Measurements from ENCODE around the gene TLCD1.

TLCD1 gene

DNA sequence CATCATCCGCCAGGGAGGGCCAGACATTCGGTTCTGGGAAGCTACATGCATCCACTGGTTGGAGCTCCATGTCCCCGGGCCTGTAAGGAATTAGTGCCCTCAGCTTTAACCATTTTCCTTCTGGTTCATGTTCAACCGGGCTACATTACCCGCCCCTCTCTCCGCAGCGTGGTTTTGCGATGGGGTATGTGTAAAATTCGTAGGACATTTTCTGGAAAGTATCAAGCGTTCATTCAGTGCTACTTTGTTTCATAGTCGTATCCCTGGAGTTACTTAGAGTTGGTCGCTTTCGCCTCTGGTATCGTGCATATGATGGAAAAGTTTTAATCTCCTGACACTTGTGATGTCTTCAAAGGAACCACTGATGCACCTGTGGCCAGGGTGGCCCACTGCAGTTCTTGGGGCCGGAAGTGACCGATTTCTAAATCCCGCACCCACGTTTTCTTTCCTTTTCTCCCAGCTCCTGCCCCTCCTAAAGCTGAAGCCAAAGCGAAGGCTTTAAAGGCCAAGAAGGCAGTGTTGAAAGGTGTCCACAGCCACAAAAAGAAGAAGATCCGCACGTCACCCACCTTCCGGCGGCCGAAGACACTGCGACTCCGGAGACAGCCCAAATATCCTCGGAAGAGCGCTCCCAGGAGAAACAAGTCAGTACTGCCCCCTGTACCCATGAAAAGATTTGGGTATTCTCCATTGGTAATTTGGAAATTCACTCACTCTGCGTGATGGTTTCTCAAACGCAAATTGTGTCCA lies 5.6 kb downstream of the TLCD1 start:
- Histone ChIP-seq H3K36me3 (peaks cover 45 to 55% (median 52%) of the 10 kb centered on the region in 11 experiments), H3K27me3 (no peaks in the 10 kb centered on the region), H3K4me2 (peak overlapping the region; percentile 90 to 100 (median 100)), H3K4me3 (peak overlapping the region; percentile 71 to 97 (median 86)), H4K20me1 (peaks cover 44 to 71% (median 63%) of the 10 kb centered on the region in 11 experiments), H3K27ac (peak overlapping the region; percentile 86 to 99 (median 96)), H3K4me1 (peaks cover 67 to 72% (median 71%) of the 10 kb centered on the region in 10 experiments), H3K9ac (peak overlapping the region; percentile 83 to 99 (median 96)), H3K9me3 (replicated peaks in 1 of 11) (no peaks in the 10 kb centered on the region)
- TF ChIP-seq Cebpa-rat (IDR thresholded peaks at IDR 0.05) = no peak

DNA sequence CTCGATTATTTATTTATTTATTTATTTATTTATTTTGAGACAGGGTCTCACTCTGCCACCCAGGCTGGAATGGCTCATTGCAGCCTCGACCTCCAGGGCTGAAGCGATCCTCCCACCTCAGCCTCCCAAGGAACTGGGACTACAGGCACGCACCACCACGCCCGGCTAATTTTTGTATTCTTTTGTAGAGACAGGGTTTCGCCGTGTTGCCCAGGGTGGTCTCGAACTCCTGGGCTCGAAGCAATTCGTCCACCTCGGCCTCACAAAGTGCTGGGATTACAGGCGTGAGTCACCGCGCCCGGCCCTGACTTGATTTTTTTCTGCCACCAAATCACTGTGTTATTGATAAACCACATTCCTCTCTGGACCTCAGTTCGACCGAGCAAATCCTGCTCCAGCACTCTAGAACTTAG lies 7.0 kb downstream of the TLCD1 start:
- H3K27ac ChIP-seq = peak overlapping the region; percentile 86 to 99 (median 96)
- H3K4me2 ChIP-seq = peak overlapping the region; percentile 83 to 99 (median 97)
- peaks cover 50 to 61% (median 56%) of the 10 kb centered on the region in 11 experiments for H3K36me3 ChIP-seq
- H4K20me1 ChIP-seq = peaks cover 34 to 68% (median 57%) of the 10 kb centered on the region in 11 experiments
- peak overlapping the region; percentile 83 to 99 (median 96); a peak in 21 of 22 replicates for H3K9ac ChIP-seq
- TF ChIP-seq Cebpa-rat (IDR thresholded peaks at IDR 0.05) = no peak
- peaks cover 55 to 67% (median 61%) of the 10 kb centered on the region in 10 experiments for H3K4me1 ChIP-seq
- peak overlapping the region; percentile 71 to 97 (median 86) for H3K4me3 ChIP-seq
- no peaks in the 10 kb centered on the region for H3K27me3 ChIP-seq
- H3K9me3 ChIP-seq (replicated peaks in 1 of 11) = no peaks in the 10 kb centered on the region

DNA sequence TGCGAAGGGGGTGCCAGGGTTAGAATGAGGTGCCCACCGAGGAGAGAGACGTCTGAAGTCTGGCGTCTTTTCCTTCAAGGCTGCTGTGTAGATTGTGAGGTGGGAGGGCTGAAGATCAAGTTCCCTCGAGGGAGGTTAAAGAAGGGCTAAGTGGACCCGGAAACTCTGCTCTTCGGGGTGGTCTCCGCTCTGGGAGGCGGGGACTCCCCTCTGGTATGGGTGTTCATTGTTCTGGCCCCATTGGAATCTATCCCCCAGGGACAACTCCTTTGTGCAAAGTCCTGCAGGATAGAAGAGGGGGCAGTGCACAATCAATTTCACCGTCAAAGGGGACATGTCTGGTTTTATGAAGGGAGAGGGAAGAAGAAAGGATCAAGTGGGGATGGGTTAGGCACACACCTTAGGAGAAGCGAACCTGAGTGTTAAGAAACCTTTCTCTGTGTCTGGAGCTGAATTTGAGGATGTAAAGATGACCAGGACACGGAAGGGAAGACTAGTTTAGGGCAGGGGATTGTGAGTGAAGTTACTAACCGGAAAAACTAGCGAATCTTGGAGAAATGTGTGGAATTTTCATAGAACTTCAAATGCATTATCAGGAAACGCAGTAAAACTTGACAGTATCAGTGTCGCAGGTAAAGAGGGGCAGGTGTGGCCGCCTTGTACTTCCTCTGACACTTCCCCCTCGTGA lies 7.6 kb downstream of the TLCD1 start:
- H3K4me2 ChIP-seq = peak overlapping the region; percentile 83 to 99 (median 97)
- H3K27ac ChIP-seq = peak overlapping the region; percentile 86 to 99 (median 96)
- H4K20me1 ChIP-seq = peaks cover 28 to 65% (median 52%) of the 10 kb centered on the region in 11 experiments
- peaks cover 48 to 61% (median 56%) of the 10 kb centered on the region in 11 experiments for H3K36me3 ChIP-seq
- H3K27me3 ChIP-seq = no peaks in the 10 kb centered on the region
- peak overlapping the region; percentile 83 to 99 (median 96) for H3K9ac ChIP-seq
- H3K9me3 ChIP-seq (replicated peaks in 1 of 11) = no peaks in the 10 kb centered on the region
- TF ChIP-seq Cebpa-rat (IDR thresholded peaks at IDR 0.05) = no peak
- H3K4me1 ChIP-seq = peaks cover 49 to 64% (median 57%) of the 10 kb centered on the region in 10 experiments
- peak overlapping the region; percentile 71 to 97 (median 86) for H3K4me3 ChIP-seq

DNA sequence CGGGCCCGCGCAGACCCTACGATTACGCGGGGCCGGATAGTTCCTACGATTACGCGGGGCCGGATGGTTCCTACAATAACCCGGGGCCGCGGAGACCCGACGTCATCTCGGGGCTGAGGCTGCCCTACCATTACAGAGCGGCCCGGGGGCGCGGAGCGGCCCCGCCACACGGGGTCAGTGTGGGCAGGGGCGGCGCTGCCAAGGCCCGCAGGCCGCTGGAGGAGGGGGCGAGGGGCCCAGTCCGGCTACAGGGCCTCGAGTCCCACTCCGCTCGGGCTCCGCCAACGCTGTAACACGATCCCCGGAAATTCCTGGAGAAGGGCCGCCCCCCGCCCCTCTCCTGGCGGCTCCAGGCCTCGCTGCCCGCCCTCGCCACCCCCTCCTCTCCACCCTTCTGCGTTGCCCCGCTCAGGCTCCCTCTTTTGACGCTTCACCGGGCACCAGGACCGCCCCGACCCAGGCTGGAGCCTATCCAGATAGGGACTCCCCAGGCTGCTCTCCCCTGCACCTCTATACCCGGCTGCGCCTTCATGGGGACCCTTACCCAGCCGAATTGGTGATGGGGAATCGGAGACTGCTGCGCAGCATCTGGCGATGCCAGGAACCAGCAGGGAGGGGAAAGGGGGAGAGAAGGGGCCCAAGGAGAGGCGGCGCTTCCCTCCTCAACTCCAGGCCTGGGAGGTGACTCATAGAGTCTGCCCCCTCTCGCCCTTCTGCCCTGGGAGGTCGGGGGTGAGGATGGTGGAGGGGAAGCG lies 8.3 kb downstream of the TLCD1 start, which contains the start of gene RAB34:
RAB34 (minus strand) TSS at position 291 of the 755 bp plus-strand sequence. CDS start 602 bp downstream, outside the sequence.
- H3K4me3 ChIP-seq = peak within 1 kb of the TSS; percentile 71 to 97 (median 86)
- H3K4me1 ChIP-seq = peaks cover 47 to 64% (median 56%) of the 10 kb centered on the region in 10 experiments
- H3K27me3 ChIP-seq = no peaks in the 10 kb centered on the region
- no peaks in the 10 kb centered on the region for H3K9me3 ChIP-seq (replicated peaks in 1 of 11)
- no peak for TF ChIP-seq Cebpa-rat (IDR thresholded peaks at IDR 0.05)
- peaks cover 41 to 61% (median 55%) of the 10 kb centered on the region in 11 experiments for H3K36me3 ChIP-seq
- H3K9ac ChIP-seq = peak within 1 kb of the TSS; percentile 83 to 99 (median 96)
- H3K4me2 ChIP-seq = peak within 1 kb of the TSS; percentile 83 to 99 (median 97)
- peaks cover 21 to 61% (median 44%) of the 10 kb centered on the region in 11 experiments for H4K20me1 ChIP-seq
- H3K27ac ChIP-seq = peak within 1 kb of the TSS; percentile 86 to 99 (median 96)

DNA sequence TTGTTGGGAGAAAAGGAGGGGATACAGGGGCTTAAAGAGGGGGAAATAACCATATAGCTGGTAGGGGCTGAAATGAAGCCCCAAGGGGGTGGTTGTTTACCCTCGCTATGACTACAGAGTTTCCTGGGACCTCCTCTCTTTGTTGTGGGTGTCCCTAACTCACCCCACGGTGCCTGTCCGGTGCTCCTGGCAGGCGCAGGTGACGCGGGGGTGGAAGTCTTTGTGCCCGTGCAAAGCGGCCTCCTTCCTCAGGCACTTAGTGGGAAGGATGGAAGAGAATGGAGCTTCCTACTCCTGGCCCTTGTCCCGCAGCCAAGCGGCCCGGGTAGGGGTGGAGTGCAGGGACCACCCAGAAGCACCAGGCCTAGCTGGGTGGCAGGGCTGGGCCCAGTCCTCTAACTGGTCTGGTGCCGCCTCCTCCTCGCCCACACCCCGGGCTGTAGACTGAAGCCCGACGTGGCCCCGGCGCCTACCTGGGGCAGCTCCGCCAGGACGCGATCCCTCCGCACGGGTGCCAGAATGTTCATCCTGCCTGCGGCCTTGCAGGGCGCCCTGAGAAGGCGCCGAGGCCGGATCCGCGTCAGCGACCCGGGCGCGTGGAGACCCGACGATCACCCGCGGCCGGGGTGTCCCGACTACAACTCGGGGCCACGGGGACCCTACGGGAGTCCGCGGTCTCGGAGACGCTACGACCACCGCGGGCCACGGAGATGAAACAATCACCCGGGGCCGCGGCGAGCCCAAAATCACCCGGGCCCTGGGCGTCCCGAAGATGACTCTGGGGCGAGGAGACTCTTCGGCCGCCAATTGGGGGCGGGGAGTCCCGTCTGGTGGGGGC lies 9.1 kb downstream of the TLCD1 start:
- H3K4me1 ChIP-seq = peaks cover 47 to 63% (median 55%) of the 10 kb centered on the region in 10 experiments
- H3K9ac ChIP-seq = peak overlapping the region; percentile 83 to 99 (median 96)
- H3K27me3 ChIP-seq = no peaks in the 10 kb centered on the region
- H3K4me3 ChIP-seq = peak overlapping the region; percentile 71 to 97 (median 86)
- peak overlapping the region; percentile 86 to 99 (median 96) for H3K27ac ChIP-seq
- TF ChIP-seq Cebpa-rat (IDR thresholded peaks at IDR 0.05) = no peak
- H3K9me3 ChIP-seq (replicated peaks in 1 of 11) = no peaks in the 10 kb centered on the region
- H4K20me1 ChIP-seq = peaks cover 13 to 57% (median 36%) of the 10 kb centered on the region in 11 experiments; a peak in 21 of 22 replicates
- H3K4me2 ChIP-seq = peak overlapping the region; percentile 83 to 99 (median 97)
- peaks cover 34 to 55% (median 47%) of the 10 kb centered on the region in 11 experiments for H3K36me3 ChIP-seq

DNA sequence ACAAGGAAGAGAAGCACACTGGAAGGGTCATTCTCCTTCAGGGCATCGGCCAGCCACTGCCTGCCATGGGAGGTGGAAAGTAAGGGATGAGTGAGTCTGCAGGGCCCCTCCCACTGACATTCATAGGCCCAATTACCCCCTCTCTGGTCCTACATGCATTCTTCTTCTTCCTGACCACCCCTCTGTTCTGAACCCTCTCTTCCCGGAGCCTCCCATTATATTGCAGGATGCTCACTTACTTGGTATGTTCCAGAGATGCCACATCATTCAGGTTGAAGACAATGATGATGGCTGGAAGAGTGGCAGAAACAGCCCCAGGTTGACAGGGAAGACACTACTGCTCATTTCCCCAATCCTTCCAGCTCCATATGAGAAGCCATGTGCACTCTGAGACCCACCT lies 10.8 kb downstream of the TLCD1 start:
- no peaks in the 10 kb centered on the region for H3K9me3 ChIP-seq (replicated peaks in 1 of 11)
- H3K4me2 ChIP-seq = peak overlapping the region in 10 of 11 experiments; percentile 2 to 99 (median 98); a peak in 14 of 22 replicates
- H3K27me3 ChIP-seq = no peaks in the 10 kb centered on the region
- peak overlapping the region in 1 of 10 experiments; percentile 94; a peak in 1 of 20 replicates for H3K4me3 ChIP-seq
- peaks cover 48 to 65% (median 55%) of the 10 kb centered on the region in 10 experiments for H3K4me1 ChIP-seq
- 0 out of 22 replicates have a peak overlapping the region, but pooled peaks of 1 of the 11 experiments have one; percentile 21 for H3K27ac ChIP-seq
- H3K36me3 ChIP-seq = peaks cover 20 to 38% (median 33%) of the 10 kb centered on the region in 11 experiments
- H4K20me1 ChIP-seq = peaks cover 0 to 40% (median 19%) of the 10 kb centered on the region in 11 experiments; a peak in 14 of 22 replicates
- peak overlapping the region in 4 of 11 experiments; percentile 41 to 99 (median 97); a peak in 3 of 22 replicates for H3K9ac ChIP-seq
- TF ChIP-seq Cebpa-rat (IDR thresholded peaks at IDR 0.05) = no peak

DNA sequence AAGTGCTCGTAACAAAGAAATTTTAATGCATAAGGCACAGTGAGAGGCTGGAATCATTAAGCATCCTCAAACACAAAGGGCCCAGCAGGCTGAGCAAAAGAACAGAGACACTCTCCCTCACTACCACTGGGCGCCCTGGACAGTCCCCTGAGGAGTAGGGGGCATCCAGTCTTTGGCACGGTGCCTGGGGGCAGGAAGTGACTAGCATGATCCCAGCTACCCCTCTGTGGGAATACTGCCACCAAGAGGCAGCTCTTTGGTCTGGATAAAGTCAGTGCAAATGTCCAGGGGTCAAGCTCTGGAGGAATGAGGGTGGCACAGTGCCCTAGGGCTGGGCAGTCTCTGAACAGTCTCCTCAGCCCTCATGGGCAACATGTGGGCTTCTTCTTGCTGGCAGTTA lies 11.8 kb downstream of the TLCD1 start:
- H3K4me1 ChIP-seq = peaks cover 55 to 74% (median 63%) of the 10 kb centered on the region in 10 experiments
- H3K27ac ChIP-seq = 0 out of 22 replicates have a peak overlapping the region, but pooled peaks of 1 of the 11 experiments have one; percentile 21
- H3K27me3 ChIP-seq = no peaks in the 10 kb centered on the region
- H3K36me3 ChIP-seq = peaks cover 20 to 38% (median 33%) of the 10 kb centered on the region in 11 experiments
- H4K20me1 ChIP-seq = peaks cover 0 to 40% (median 18%) of the 10 kb centered on the region in 11 experiments; a peak in 13 of 22 replicates
- no peak overlapping the region; a peak in 1 of 22 replicates for H3K4me2 ChIP-seq
- peak overlapping the region in 2 of 11 experiments; percentile 22 to 28; a peak in 1 of 22 replicates for H3K9ac ChIP-seq
- no peak overlapping the region for H3K4me3 ChIP-seq
- no peaks in the 10 kb centered on the region for H3K9me3 ChIP-seq (replicated peaks in 1 of 11)
- TF ChIP-seq Cebpa-rat (IDR thresholded peaks at IDR 0.05) = no peak

Measured in BLaER1 treated with 17β-estradiol and CSF1 and Interleukin-3, amounts not matched to agents 10 nM and 100 nM (cell line).